SK-N-DZ (cell line): ENCODE results near the gene ZNF85. TPM values are rescaled to one million over a fixed set of nuclear protein-coding genes. Genes with fewer than 3 reads are reported as not detected.
"Not testable (repeated sequence)": the region's sequence is repeated elsewhere in the genome, so short reads cannot be mapped to it uniquely, and the experiment has no call there.

Source experiments
- DNase-seq: peaks from one replicate; pipeline ENCODE4 v3.0.0-alpha.2; 2015; ENCODE audit warnings: low spot score
- polyA plus RNA-seq, 2 experiments: library from polyadenylated mRNA; depleted of rRNA; stranded (reverse); fragments of >200 nt; gene quantifications; 2 replicates each; pipeline ENCODE4 v1.2.3, GENCODE V29; 2014

The ZNF85 gene
- 7.7 and 10.5 TPM in 2 replicates for polyA plus RNA-seq (2014; cell fraction: cytosol; rRNA removed)
- polyA plus RNA-seq (2014; cell fraction: nucleus; rRNA removed), result 6.9 and 9.7 TPM in 2 replicates

GRCh38 chr19:20923077-20923871 is at the start of gene ZNF85:
Gene ZNF85, plus strand, starts transcription at chr19:20923251. Its CDS starts 150 bp downstream, at chr19:20923401.
- DNase-seq, result peak; percentile 96

DNA sequence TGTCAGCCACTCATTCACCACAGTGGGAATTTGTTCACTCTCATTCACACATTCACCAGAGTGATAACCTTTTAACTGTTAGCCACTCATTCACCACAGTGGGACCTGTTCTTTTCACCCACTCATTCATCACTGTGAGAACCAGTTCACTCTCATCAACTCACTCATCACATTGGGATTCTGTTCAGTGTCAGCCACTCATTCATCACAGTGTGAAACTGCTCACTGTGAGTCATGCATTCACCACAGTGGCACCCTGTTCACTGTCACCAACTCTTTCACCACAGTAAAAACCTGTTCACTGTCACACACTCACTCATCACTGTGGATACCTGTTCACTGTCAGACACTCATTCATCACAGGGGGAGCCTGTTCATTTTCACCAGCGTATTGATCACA is 43.5 kb upstream of the ZNF85 start:
- no peak for DNase-seq

GRCh38 chr19:20912973-20913372 is 10.1 kb upstream of the ZNF85 start:
- DNase-seq, result no peak

DNA sequence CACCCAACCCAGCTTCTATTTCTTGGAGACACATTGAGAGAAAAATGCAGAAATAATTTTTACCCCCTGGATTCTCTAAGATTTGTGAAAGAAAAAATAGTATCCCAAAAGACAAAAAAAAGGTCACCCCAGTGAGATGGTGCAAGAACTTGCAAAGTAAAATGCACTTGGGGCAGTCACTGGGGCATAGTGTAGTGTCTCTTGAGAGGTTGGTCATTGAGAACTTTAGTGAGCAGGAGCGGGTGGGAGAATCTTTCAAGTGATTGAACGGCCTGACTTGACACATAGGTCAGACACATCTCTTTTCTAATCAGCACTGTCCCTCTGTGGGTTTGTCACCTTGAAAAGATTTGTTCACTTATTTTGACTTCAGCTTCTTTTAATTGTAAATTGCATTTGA is 2.4 kb downstream of the ZNF85 start:
- DNase-seq, result no peak

DNA sequence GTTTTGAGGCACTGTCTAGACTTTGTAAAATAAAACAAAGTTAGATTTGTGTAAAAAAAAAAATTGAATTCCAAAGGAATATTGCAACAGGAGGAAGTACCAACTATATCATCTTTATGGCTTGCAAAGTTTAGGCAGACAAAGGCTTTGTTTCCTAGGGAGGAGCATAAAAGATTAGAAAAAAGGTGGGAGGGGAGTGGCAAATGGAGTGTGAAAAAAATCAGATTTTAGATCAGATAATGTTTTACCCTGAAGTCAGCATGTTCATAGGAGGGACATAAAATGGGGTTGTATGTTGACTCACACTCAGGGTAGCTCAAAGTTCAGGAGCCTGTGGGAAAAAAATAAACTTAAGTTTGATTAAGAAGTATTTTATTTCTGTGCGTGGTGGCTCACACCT is 3.7 kb downstream of the ZNF85 start:
- DNase-seq, result no peak

DNA sequence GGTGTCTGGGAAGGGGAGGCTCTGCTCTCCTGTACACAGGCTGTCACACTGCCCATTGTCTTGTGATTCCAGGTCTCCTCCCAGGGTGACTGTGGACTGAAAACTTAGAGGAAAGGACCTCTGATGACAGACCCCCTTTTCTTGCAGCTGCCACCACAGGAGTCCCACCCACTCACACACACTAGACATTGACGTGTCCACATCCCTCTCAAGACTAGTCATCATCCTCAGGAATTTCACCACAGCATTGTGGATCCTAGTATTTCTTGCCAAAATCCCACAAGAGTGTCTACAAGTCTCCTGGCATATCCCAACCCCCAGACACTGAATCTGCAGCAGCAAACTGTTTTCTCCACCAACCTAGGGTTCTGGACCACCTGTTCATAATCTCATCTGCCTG is 5.3 kb downstream of the ZNF85 start:
- DNase-seq, result no peak

DNA sequence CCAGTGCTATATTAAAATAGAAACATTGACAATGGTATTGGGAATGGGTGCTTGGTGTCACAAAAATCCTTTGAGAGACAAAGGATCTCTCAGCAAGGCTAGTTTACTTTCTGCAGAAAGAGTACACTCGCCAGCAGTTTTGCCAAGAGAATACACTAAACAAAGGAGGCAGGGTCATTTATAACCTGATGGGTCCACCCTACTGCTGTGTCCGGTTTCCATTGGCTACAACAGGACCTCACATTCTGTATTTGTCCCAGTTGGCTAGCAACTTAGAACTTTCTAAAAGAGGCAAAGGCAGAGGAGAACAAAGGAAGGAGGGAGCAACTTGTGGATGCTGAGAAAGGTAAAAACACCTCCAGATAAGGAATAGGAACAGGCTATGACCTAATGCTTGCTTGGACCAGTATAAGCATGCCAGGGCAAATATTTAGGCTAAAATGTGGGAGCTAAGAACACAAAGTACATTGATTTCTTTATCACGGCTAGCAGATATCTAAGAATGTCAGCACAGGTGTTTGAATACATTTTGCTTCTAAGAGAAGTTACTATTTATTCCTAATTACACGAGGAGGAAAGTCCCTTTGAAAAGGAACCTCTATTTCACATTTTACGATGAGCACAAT is 13.4 kb downstream of the ZNF85 start:
- DNase-seq, result not testable (repeated sequence)

- not testable (repeated sequence) for DNase-seq
Observed at GRCh38 chr19:20952561-20953095, 29.6 kb downstream of the ZNF85 start.

DNA sequence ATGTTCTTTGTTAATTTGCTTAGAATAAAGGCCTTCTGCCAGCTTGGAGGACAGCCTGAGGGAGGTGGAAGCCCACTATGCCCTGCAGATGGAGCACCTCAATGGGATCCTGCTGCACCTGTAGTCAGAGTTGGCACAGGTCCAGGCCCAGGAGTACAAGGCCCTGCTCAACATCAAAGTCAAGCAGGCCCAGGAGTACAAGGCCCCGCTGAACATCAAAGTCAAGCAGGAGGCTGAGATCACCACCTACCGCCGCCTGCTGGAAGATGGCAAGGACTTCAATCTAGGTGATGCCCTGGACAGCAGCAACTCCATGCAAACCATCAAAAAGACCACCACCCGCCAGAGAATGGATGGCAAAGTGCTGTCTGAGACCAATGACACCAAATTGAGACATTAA is 41.7 kb downstream of the ZNF85 start:
- DNase-seq, result peak; percentile 49

GRCh38 chr19:20968092-20968491 is 45.0 kb downstream of the ZNF85 start:
- no peak for DNase-seq

DNA sequence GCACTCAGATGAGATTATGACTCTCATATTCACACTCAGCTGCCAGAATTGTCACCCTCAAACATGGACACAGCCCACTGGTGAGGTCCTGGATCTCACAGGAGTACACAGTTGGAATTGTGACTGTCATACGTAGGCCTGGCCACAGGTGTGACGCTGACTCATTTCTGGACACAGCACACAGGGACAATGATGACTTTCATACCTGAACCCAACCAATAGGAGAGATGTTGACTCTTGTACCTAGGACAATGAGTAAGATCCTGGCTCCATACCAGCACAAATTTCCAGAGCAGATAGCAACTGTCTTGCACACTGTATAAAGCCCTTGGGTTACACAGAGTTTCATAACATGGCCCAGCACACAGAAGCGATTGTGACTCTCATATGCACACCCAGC is 46.4 kb downstream of the ZNF85 start:
- no peak for DNase-seq

DNA sequence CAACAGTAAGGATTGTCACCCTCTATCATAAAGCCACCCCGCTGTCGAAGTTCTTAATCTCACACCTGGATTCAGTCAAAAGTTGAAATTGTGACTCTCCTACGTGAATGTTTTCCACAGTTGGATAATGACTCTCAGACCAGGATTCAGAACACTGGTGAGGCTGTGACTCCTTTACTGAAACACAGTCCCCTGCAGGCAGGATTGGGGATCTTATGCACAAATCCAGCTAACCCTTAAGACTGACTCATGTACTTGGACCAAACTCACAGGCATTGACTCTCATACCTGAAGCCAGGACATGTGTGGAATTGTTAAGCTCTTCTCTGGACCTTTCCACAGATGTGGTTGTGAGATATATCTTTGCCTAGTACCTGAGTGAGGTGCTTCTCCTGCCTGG is 46.8 kb downstream of the ZNF85 start:
- DNase-seq, result no peak

GRCh38 chr19:20992788-20993187 is 69.7 kb downstream of the ZNF85 start:
- DNase-seq, result not testable (repeated sequence)

- peak; percentile 97 for DNase-seq
Observed at GRCh38 chr19:20999731-21000352, 76.8 kb downstream of the ZNF85 start.
